Measurements from ENCODE around the gene ALPK3. TPM values are rescaled to one million over a fixed set of nuclear protein-coding genes. Genes with fewer than 3 reads are reported as not detected.

The ALPK3 gene
- total and polyA plus RNA-seq, 10 of the 15 experiments (the other 5 are each of a cell fraction or from before 2014, with no cell fraction given) = under 0.01 to 0.05 (median 0.02) TPM; not detected in 6

DNA sequence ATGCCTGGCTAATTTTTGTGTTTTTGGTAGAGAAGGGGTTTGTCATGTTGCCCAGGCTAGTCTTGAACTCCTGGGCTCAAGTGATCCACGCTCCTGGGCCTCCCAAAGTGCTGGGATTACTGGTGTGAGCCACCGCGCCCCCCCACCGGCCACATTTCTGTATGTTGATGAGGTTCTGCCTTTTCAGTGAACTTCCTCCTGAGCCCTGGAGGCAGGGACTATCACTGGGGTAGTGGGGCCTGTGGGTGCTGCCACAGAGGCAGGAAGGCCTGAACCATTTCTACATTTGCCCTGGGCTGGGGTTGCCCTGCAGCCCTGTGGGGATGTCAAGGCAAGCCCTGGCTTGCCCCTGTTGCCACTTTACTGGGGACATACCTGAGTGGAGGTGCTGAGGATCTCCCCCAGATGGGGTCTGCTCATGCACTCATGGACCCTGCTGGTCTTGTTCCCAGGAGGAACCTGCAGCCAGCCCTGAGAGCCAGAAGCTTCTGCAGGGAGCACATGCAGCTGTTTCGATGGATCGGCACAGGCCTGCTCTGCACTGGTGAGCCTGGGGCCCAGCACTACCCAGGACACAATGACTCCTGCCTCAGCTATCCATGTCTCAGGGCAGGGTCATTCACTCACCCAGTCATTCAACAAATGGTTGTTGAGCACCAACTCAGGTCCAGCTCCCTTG, 73.0 kb downstream of the ALPK3 start:
- H3K4me3 ChIP-seq = no peak overlapping the region
- H2AFZ ChIP-seq (ENCODE audit: control insufficient read depth, low read depth, low read length) = no peak overlapping the region
- H4K20me1 ChIP-seq (ENCODE audit: control insufficient read depth, insufficient read depth) = no peaks in the 10 kb centered on the region
- no peak overlapping the region for H3K27ac ChIP-seq (ENCODE audit: control insufficient read depth, insufficient read depth)
- no peak overlapping the region for H3K9ac ChIP-seq (ENCODE audit: control insufficient read depth, insufficient read depth, low read length)
- H3K9me3 ChIP-seq (replicated peaks; ENCODE audit: control insufficient read depth, insufficient read depth, low read length) = no peaks in the 10 kb centered on the region
- WGBS (ENCODE audit: insufficient coverage, insufficient replicate concordance, low lambda C conversion rate, missing lambda C conversion rate) = 67% methylated on average over 6 of the region's 6 CpGs
- ChIA-PET SMC1A (ENCODE audit: uncharacterized antibody, unreplicated experiment) (no interaction called here), POLR2A (no interaction called here), RAD21 (ENCODE audit: unreplicated experiment) (no interaction called here), CTCF (no interaction called here)
- H3K4me2 ChIP-seq (ENCODE audit: control insufficient read depth, insufficient read depth) = no peak overlapping the region
- H3K4me1 ChIP-seq (ENCODE audit: control insufficient read depth, insufficient read depth, low read length) = peaks cover 3% of the 10 kb centered on the region; the same call in 1 of the 2 replicates
- intact Hi-C loops (cut with micrococcal nuclease; ENCODE audit: unreplicated experiment) (no loop called here), in situ Hi-C loops (cut with MboI) (no loop called here)
- DNase-seq (ENCODE audit: low read depth, low spot score) (no peak), ATAC-seq (no peak), FAIRE-seq (no peak)
- H3K79me2 ChIP-seq (ENCODE audit: control insufficient read depth, insufficient read depth, low read length) = no peaks in the 10 kb centered on the region
- H3K27me3 ChIP-seq (replicated peaks in 1 of 2; ENCODE audit: control insufficient read depth in 2 of 2, insufficient read depth in 2 of 2, low read length in 1 of 2) = no peaks in the 10 kb centered on the region; a peak in 1 of 4 replicates
- H3K36me3 ChIP-seq (ENCODE audit: control insufficient read depth in 2 of 2, insufficient read depth in 2 of 2, low read length in 1 of 2) = no peaks in the 10 kb centered on the region
- TF ChIP-seq SREBF2 (IDR thresholded peaks at IDR 0.05; ENCODE audit: low read length) = no peak
- TF ChIP-seq NFXL1 (IDR thresholded peaks at IDR 0.05; ENCODE audit: borderline replicate concordance) = no peak
- TF ChIP-seq, protein P1, sequence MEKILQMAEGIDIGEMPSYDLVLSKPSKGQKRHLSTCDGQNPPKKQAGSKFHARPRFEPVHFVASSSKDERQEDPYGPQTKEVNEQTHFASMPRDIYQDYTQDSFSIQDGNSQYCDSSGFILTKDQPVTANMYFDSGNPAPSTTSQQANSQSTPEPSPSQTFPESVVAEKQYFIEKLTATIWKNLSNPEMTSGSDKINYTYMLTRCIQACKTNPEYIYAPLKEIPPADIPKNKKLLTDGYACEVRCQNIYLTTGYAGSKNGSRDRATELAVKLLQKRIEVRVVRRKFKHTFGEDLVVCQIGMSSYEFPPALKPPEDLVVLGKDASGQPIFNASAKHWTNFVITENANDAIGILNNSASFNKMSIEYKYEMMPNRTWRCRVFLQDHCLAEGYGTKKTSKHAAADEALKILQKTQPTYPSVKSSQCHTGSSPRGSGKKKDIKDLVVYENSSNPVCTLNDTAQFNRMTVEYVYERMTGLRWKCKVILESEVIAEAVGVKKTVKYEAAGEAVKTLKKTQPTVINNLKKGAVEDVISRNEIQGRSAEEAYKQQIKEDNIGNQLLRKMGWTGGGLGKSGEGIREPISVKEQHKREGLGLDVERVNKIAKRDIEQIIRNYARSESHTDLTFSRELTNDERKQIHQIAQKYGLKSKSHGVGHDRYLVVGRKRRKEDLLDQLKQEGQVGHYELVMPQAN (conservative IDR thresholded peaks at IDR 0.05) = no peak
- TF ChIP-seq TBL1XR1 (IDR thresholded peaks at IDR 0.05; ENCODE audit: low read depth, low read length) = no peak
- TF ChIP-seq GATAD2B (conservative IDR thresholded peaks at IDR 0.05; ENCODE audit: low read depth) = no peak
- no TSS peak for BruUV-seq (replicated peaks)

Measured in GM12878 (cell line).